ENCODE results near the gene COMMD2.

- no peak for TF ChIP-seq CTCF (conservative IDR thresholded peaks at IDR 0.05; ENCODE audit: low read depth, low read length)
- TF ChIP-seq ELK1 (IDR thresholded peaks at IDR 0.05; ENCODE audit: borderline replicate concordance, low read depth, low read length), result no peak
- TF ChIP-seq NFE2L2 (IDR thresholded peaks at IDR 0.05; ENCODE audit: low read depth, low read length), result no peak
- no peak for TF ChIP-seq RCOR1 (IDR thresholded peaks at IDR 0.05; ENCODE audit: insufficient replicate concordance, low read length)
- TF ChIP-seq RAD21 (IDR thresholded peaks at IDR 0.05; ENCODE audit: low read length), result no peak
- TF ChIP-seq SMC3 (IDR thresholded peaks at IDR 0.05; ENCODE audit: low read depth, low read length), result no peak
- TF ChIP-seq CEBPB (IDR thresholded peaks at IDR 0.05; ENCODE audit: low read depth, low read length), result no peak
These were observed 50.9 kb downstream of the COMMD2 start for GRCh38 chr3:149701206-149701976.

All from IMR-90 (cell line).